Mesenchymal stem cell (in vitro differentiated cells and primary cell): ENCODE results near the gene LRRC41.

Experiments used
- DNase-seq: peaks from one replicate; pipeline ENCODE4 v3.0.0-alpha.2; 2013
- H2AFZ ChIP-seq: one replicate; pipeline ENCODE4 v1.6.1; 2013; ENCODE audit warnings: low read depth, mild to moderate bottlenecking, control low read depth, inconsistent platforms, low read length, moderate library complexity
- H2AK5ac ChIP-seq: 2 replicates; pipeline ENCODE4 v1.6.1; 2013; ENCODE audit warnings: low read length, moderate library complexity, mild to moderate bottlenecking, inconsistent platforms; ENCODE audit not compliant: severe bottlenecking
- H2BK120ac ChIP-seq: one replicate; pipeline ENCODE4 v1.6.1; 2013; ENCODE audit warnings: low read depth, mild to moderate bottlenecking, inconsistent platforms, low read length, moderate library complexity
- H2BK12ac ChIP-seq, 2 experiments: one replicate each; pipeline ENCODE4 v1.6.1; 2013; ENCODE audit warnings: inconsistent platforms in 2 of 2, low read length in 2 of 2, mild to moderate bottlenecking in 2 of 2, moderate library complexity in 2 of 2, control low read depth in 1 of 2
- H2BK15ac ChIP-seq: one replicate; pipeline ENCODE4 v1.6.1; 2013; ENCODE audit warnings: mild to moderate bottlenecking, low read depth, inconsistent platforms; ENCODE audit not compliant: poor library complexity, severe bottlenecking
- H2BK5ac ChIP-seq: 2 replicates; pipeline ENCODE4 v1.6.1; 2013; ENCODE audit warnings: low read depth, mild to moderate bottlenecking, low read length, control low read depth, inconsistent platforms; ENCODE audit not compliant: poor library complexity, severe bottlenecking
- H3K14ac ChIP-seq, 2 experiments: one replicate each; pipeline ENCODE4 v1.6.1; 2013; ENCODE audit warnings: inconsistent platforms in 2 of 2, low read length in 2 of 2, control low read depth in 1 of 2, mild to moderate bottlenecking in 1 of 2, moderate library complexity in 1 of 2
- H3K18ac ChIP-seq, 2 experiments: one replicate each; pipeline ENCODE4 v1.6.1; 2013; ENCODE audit warnings: inconsistent platforms in 2 of 2, low read length in 2 of 2, control low read depth in 1 of 2, low read depth in 1 of 2, mild to moderate bottlenecking in 1 of 2
- H3K23ac ChIP-seq, 2 experiments: one replicate each; pipeline ENCODE4 v1.6.1; 2013; ENCODE audit warnings: inconsistent platforms in 2 of 2, low read length in 2 of 2, mild to moderate bottlenecking in 2 of 2, moderate library complexity in 2 of 2, control low read depth in 1 of 2
- H3K27ac ChIP-seq: 2 replicates; pipeline ENCODE4 v1.5.1; 2013; ENCODE audit warnings: mild to moderate bottlenecking, moderate library complexity, low read length, control low read depth, inconsistent platforms; ENCODE audit not compliant: poor library complexity, severe bottlenecking
- H3K27me3 ChIP-seq, 2 experiments: 2 replicates each; pipeline versions ENCODE4 v1.6.1 to v1.7.0; 2013; ENCODE audit warnings: low read length in 2 of 2, mild to moderate bottlenecking in 2 of 2, moderate library complexity in 2 of 2, control low read depth in 1 of 2, inconsistent platforms in 1 of 2; ENCODE audit not compliant: control insufficient read depth in 1 of 2, insufficient read depth in 1 of 2
- H3K36me3 ChIP-seq, 2 experiments: 2 replicates each; pipeline versions ENCODE4 v1.6.1 to v1.7.0; 2013; ENCODE audit warnings: low read length in 2 of 2, control low read depth in 1 of 2, inconsistent platforms in 1 of 2, low read depth in 1 of 2, mild to moderate bottlenecking in 1 of 2; ENCODE audit not compliant: insufficient read depth in 2 of 2, control insufficient read depth in 1 of 2
- H3K4ac ChIP-seq, 2 experiments: one replicate each; pipeline ENCODE4 v1.6.1; 2013; ENCODE audit warnings: inconsistent platforms in 2 of 2, low read length in 2 of 2, mild to moderate bottlenecking in 2 of 2, moderate library complexity in 2 of 2, control low read depth in 1 of 2, low read depth in 1 of 2
- H3K4me1 ChIP-seq: 2 replicates; pipeline ENCODE4 v1.6.1; 2013; ENCODE audit warnings: low read depth, low read length, control low read depth; ENCODE audit not compliant: control insufficient read depth, insufficient read depth
- H3K4me2 ChIP-seq: 2 replicates; pipeline ENCODE4 v1.6.1; 2013; ENCODE audit warnings: low read length, mild to moderate bottlenecking, inconsistent platforms; ENCODE audit not compliant: poor library complexity, severe bottlenecking
- H3K4me3 ChIP-seq, 2 experiments: 2 replicates each; pipeline versions ENCODE4 v1.5.1 to v1.7.0; 2013; ENCODE audit warnings: low read length in 2 of 2, mild to moderate bottlenecking in 2 of 2, control low read depth in 1 of 2, low read depth in 1 of 2; ENCODE audit not compliant: insufficient read depth in 1 of 2
- H3K79me1 ChIP-seq: replicated peaks from 2 replicates; pipeline ENCODE4 v1.6.1; 2013; ENCODE audit warnings: mild to moderate bottlenecking, control low read depth, low read length, inconsistent platforms; ENCODE audit not compliant: poor library complexity, severe bottlenecking
- H3K9ac ChIP-seq: 2 replicates; pipeline ENCODE4 v1.7.0; 2013; ENCODE audit warnings: mild to moderate bottlenecking, low read length, moderate library complexity
- H3K9me3 ChIP-seq: 2 replicates; pipeline ENCODE4 v1.7.0; 2013; ENCODE audit warnings: mild to moderate bottlenecking, low read length; ENCODE audit not compliant: control insufficient read depth
- H4K8ac ChIP-seq: one replicate; pipeline ENCODE4 v1.6.1; 2013; ENCODE audit warnings: inconsistent platforms, mild to moderate bottlenecking, low read length, moderate library complexity
- H4K91ac ChIP-seq: one replicate; pipeline ENCODE4 v1.6.1; 2013; ENCODE audit warnings: mild to moderate bottlenecking, low read length, inconsistent platforms
- WGBS: methylation state at CpG from one replicate; pipeline ENCODE4 v1.1.7; 2013; ENCODE audit warnings: mixed read lengths; 5-methylcytosine and 5-hydroxymethylcytosine counted together

The LRRC41 gene

DNA sequence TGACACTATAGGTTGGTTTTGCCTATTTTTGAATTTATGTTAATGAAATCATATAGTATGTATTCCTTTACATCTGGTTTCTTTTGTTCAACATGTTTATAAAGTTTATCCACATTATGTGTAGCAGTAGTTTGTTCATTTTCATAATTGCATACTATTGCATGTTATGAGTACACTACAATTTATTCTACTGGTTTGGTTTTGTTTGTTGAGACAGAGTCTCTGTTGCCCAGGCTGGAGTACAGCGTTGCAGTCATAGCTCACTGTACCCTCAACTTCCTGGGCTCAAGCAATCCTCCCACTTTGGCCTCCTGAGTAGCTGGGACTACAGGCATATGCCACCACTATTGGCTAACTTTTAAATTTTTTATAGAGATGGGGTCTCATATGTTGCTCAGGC is 34.8 kb downstream of the LRRC41 start:
- Histone ChIP-seq H3K27ac (no peak overlapping the region), H3K9me3 (no peaks in the 10 kb centered on the region), H3K79me1 (peaks cover 3% of the 10 kb centered on the region), H2AFZ (no peak overlapping the region), H4K8ac (no peak overlapping the region), H3K4me3 (no peak overlapping the region), H3K18ac (no peak overlapping the region), H3K4me2 (no peak overlapping the region), H3K4me1 (no peaks in the 10 kb centered on the region), H3K23ac (no peak overlapping the region), H2BK5ac (no peak overlapping the region), H2BK12ac (no peak overlapping the region), H2BK120ac (no peak overlapping the region), H2AK5ac (no peak overlapping the region), H4K91ac (no peak overlapping the region), H3K36me3 (peaks cover 0 to 28% of the 10 kb centered on the region in 2 experiments), H3K9ac (no peak overlapping the region), H3K14ac (no peak overlapping the region), H2BK15ac (no peak overlapping the region), H3K4ac (no peak overlapping the region), H3K27me3 (no peaks in the 10 kb centered on the region)
- no peak for DNase-seq
- WGBS: no CpG with 5 or more reads among the region's 1 CpG

DNA sequence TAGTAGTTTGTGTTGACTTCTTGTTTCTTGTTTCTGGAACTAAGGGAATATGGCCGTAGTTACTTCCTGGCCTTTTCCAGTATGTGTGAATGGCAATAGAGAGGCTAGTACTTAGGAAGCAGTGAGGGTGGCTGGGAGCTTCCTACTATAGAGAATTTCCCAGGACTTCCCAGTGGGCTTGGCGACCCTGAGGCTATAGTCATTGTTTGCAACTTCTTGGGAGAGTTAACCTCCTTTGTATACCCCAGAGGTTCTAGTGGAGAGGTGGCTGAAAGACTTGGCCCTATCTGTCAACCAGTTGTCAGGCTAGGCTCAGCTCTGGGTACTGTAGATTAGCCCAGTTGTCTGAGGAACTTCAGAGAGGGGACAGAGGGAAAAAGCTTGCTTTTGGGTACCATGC is 40.3 kb downstream of the LRRC41 start:
- Histone ChIP-seq H3K4me3 (no peak overlapping the region), H3K36me3 (peaks cover 3 to 39% of the 10 kb centered on the region in 2 experiments), H3K79me1 (no peaks in the 10 kb centered on the region), H3K4me2 (no peak overlapping the region), H4K8ac (no peak overlapping the region), H3K14ac (no peak overlapping the region), H3K23ac (no peak overlapping the region), H2BK12ac (no peak overlapping the region), H2BK15ac (no peak overlapping the region), H3K4me1 (no peaks in the 10 kb centered on the region), H3K27me3 (no peaks in the 10 kb centered on the region), H3K9ac (no peak overlapping the region), H3K27ac (no peak overlapping the region), H2BK5ac (no peak overlapping the region), H3K9me3 (no peaks in the 10 kb centered on the region), H2AK5ac (no peak overlapping the region), H2AFZ (no peak overlapping the region), H3K4ac (no peak overlapping the region), H2BK120ac (no peak overlapping the region), H4K91ac (no peak overlapping the region), H3K18ac (no peak overlapping the region)
- WGBS: 97% methylated on average over 2 of the region's 2 CpGs
- DNase-seq: no peak

DNA sequence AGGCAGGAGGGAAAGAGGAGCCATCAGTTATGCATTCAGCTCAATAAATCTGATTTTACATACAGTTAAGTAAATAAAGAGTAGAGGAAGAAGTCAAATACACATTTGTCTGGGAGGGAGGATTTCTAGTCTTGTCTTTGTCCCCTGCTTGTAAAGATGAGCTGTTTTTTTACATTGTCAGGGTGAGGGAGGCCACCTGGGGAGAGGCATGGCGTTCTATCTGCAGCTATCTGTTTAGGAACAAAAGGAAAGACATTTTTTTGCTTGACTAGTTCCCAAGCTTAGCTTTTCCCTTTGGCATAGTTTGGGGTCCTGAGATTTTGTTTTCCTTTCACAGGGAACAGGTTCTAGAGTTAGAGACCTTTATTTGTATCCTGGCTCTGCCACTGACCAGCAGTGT is 40.9 kb downstream of the LRRC41 start:
- Histone ChIP-seq H3K14ac (no peak overlapping the region), H3K9ac (no peak overlapping the region), H3K79me1 (peaks cover 1% of the 10 kb centered on the region), H2AK5ac (no peak overlapping the region), H2AFZ (no peak overlapping the region), H3K4me2 (no peak overlapping the region), H3K4ac (no peak overlapping the region), H2BK15ac (no peak overlapping the region), H4K91ac (no peak overlapping the region), H3K4me3 (no peak overlapping the region), H2BK5ac (no peak overlapping the region), H3K23ac (no peak overlapping the region), H3K27ac (no peak overlapping the region), H3K18ac (no peak overlapping the region), H2BK12ac (no peak overlapping the region), H3K36me3 (peaks cover 3 to 37% of the 10 kb centered on the region in 2 experiments), H3K27me3 (no peaks in the 10 kb centered on the region), H2BK120ac (no peak overlapping the region), H3K4me1 (no peaks in the 10 kb centered on the region), H4K8ac (no peak overlapping the region), H3K9me3 (no peaks in the 10 kb centered on the region)
- 91% methylated on average over 1 of the region's 1 CpG for WGBS
- DNase-seq: no peak

DNA sequence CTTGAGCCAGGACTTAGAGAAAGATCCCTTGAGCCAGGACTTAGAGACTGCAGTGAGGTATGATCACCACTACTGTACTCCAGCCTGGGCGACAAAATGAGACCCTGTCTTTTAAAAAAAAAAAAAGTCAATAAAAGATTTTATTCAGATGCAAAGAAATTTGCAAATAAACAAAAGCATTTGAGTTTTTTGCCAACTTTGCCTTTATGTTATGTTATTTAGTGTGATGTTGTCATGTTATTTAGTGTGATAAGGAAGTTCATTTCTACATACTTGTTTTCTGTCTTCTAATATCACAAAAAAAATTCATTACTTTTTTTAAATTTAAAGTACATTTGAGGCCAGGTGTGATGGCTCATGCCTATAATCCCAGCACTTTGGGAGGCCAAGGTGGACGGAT is 46.9 kb downstream of the LRRC41 start:
- Histone ChIP-seq H3K36me3 (peaks cover 3 to 23% of the 10 kb centered on the region in 2 experiments), H3K27ac (no peak overlapping the region), H4K8ac (no peak overlapping the region), H4K91ac (no peak overlapping the region), H3K4me2 (no peak overlapping the region), H3K4me3 (no peak overlapping the region), H2BK12ac (no peak overlapping the region), H3K18ac (no peak overlapping the region), H2BK120ac (no peak overlapping the region), H3K4me1 (no peaks in the 10 kb centered on the region), H2BK15ac (no peak overlapping the region), H3K14ac (no peak overlapping the region), H2AK5ac (no peak overlapping the region), H3K9me3 (no peaks in the 10 kb centered on the region), H3K27me3 (no peaks in the 10 kb centered on the region), H3K79me1 (peaks cover 9% of the 10 kb centered on the region), H3K9ac (no peak overlapping the region), H3K23ac (no peak overlapping the region), H2BK5ac (no peak overlapping the region), H3K4ac (no peak overlapping the region), H2AFZ (no peak overlapping the region)
- 90% methylated on average over 1 of the region's 2 CpGs for WGBS
- no peak for DNase-seq
